Erythroblast (primary cell): ENCODE measurements around the gene UHRF1.

Source experiments
- GATA1 ChIP-seq: IDR thresholded peaks from 2 replicates; pipeline ENCODE4 v1.6.1; 2011; ENCODE audit warnings: low read depth, mild to moderate bottlenecking, control low read depth, low read length, moderate library complexity
- POLR2A ChIP-seq: IDR thresholded peaks from 2 replicates; pipeline ENCODE4 v1.6.1; 2011; ENCODE audit warnings: mild to moderate bottlenecking, low read length

DNA sequence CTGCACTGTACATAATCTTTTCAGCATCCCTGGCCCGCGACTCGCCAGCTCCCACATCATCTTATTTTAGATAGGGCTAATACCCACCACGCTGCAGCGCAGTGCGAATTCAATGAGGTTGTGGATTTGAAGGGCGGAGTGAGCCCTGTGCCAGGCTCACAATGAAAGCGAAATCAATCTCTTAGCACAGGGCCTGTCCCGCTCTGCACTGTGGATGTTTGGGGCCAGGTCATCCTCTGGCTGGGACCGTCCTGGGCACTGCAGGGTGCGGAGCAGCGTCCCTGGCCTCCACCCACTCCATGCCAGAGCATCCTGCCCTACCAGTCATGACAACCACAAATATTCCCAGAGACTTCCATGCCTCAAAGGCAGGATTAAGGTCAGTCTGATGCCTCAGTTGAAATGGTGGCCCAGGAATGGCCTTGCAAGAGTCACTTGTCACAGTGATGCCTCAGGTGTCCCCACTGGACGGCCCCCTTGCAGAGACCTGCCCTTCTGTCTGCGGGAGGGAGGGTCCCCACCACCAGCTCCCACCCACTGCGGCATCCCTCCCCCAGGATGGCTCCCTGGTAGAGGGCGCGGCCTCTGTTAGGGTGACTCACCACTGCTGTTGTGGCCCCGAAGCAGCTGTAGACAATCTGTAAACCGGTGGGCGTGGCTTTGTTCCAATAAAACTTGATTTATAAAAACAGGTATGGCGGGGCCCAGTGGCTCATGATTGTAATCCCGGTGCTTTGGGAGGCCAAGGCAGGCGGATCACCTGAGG, 5.6 kb downstream of the UHRF1 start:
- no peak for TF ChIP-seq POLR2A
- TF ChIP-seq GATA1, result no peak
